Heart right ventricle (tissue), 16 donors: ENCODE measurements around the gene RRAD. TPM values are rescaled to one million over a fixed set of nuclear protein-coding genes. Genes with fewer than 3 reads are reported as not detected.

Experiments
- ATAC-seq, 8 donors: fragments of 200-7000 bp; cut with Tn5 transposase; one replicate each; pipeline ENCODE4 v1.9.1; 2020; ENCODE audit warnings: mild to moderate bottlenecking in 8 of 8, moderate library complexity in 8 of 8, moderate number of reproducible peaks in 1 of 8
- DNase-seq, 2 donors: peaks; one replicate each; pipeline ENCODE4 v3.0.0-alpha.2; 2020
- H3K27ac ChIP-seq, 10 donors: fragments of 200-600 bp; sonication (generic) in 2 of 10; one replicate each; pipeline versions ENCODE4 v1.5.0 to v1.8.0; 2020 to 2022; ENCODE audit warnings: mild to moderate bottlenecking in 3 of 10
- H3K27me3 ChIP-seq, 7 donors: fragments of 200-600 bp; one replicate each; pipeline ENCODE4 v1.8.0; 2021 to 2022; ENCODE audit warnings: mild to moderate bottlenecking in 2 of 7
- H3K36me3 ChIP-seq, 9 donors: fragments of 200-600 bp; sonication (generic) in 1 of 9; one replicate each; pipeline versions ENCODE4 v1.5.0 to v1.8.0; 2020 to 2022; ENCODE audit warnings: mild to moderate bottlenecking in 2 of 9
- H3K4me1 ChIP-seq, 9 donors: fragments of 200-600 bp; sonication (generic) in 1 of 9; one replicate each; pipeline versions ENCODE4 v1.5.0 to v1.8.0; 2020 to 2022; ENCODE audit warnings: mild to moderate bottlenecking in 4 of 9
- H3K4me3 ChIP-seq, 10 donors: fragments of 200-600 bp; sonication (generic) in 2 of 10; one replicate each; pipeline versions ENCODE4 v1.5.0 to v1.8.0; 2020 to 2022; ENCODE audit warnings: mild to moderate bottlenecking in 7 of 10, moderate library complexity in 2 of 10
- H3K9me3 ChIP-seq, 11 donors: fragments of 200-600 bp in 10 of 11; sonication (generic) in 2 of 11; one replicate each; pipeline versions ENCODE4 v1.5.0 to v1.8.0; 2013 to 2022; ENCODE audit warnings: mild to moderate bottlenecking in 2 of 11, control low read depth in 1 of 11, moderate library complexity in 1 of 11
- CTCF ChIP-seq, 9 donors: fragments of 200-600 bp; sonication (generic) in 2 of 9; IDR thresholded peaks; one replicate each; pipeline versions ENCODE4 v1.5.0 to v1.8.0; 2021 to 2022; ENCODE audit warnings: antibody characterized with exemption in 9 of 9, mild to moderate bottlenecking in 5 of 9, moderate library complexity in 1 of 9
- WGBS, 2 donors: extraction: QIAGEN DNeasy Blood & Tissue Kit; methylation state at CpG; one replicate each; pipeline ENCODE4 v1.1.7; 2013; ENCODE audit warnings: inconsistent platforms in 1 of 2; 5-methylcytosine and 5-hydroxymethylcytosine counted together
- intact Hi-C, 10 donors: fragments of 100-400 bp; cut with DNase I; formaldehyde crosslinking; loops; one replicate each; pipeline versions ENCODE4 v1.11.1 to v1.14.2; 2022
- polyA plus RNA-seq, 2 donors: library from polyadenylated mRNA; stranded (reverse); fragments of 200-250 nt; gene quantifications; one replicate each; pipeline ENCODE4 v1.2.3, GENCODE V29; 2013
- total RNA-seq, 10 donors: library from RNA; stranded (reverse); fragmentation: NEBNext Ultra II Directional in 3 of 10; extraction: Animal tissue kit (Norgen Biotek cat#: 25700) in 3 of 10; gene quantifications; one replicate each; pipeline versions ENCODE4 v1.2.1 to v1.2.4, GENCODE V29; 2021 to 2023
- donor health status: Arrhythmogenic right ventricular cardiomyopathy.
- donor health status: ischemic (EF 13 %, LVEDD 7.1; RV severe dilation, severe dysfunction).
- donor health status: healthy with polysubstance abuse.
- donor health status: DM: no; HTN: yes; CAD: no.
- donor health status: DM: no; HTN: no; CAD: no.
- donor health status: ischemic (EF 25% LVEDD 6.9; RV normal size, moderate dysfunction).
- donor health status: ischemic (EF 25% LVEDD 5.7; RV mildly dilated, moderate dysfunction).
- donor health status: healthy.
- donor health status: DM: yes; HTN: yes; CAD: no.
- donor health status: Ischemic cardiomyopathy.
- donor health status: ischemic (EF 35%, LVEDD 5.7; RV mildly dilated, moderate dysfunction).
- donor health status: nonischemic (EF 11% LVEDD 7.7; RV severe dilation, severe dysfunction).
- donor health status: DM: yes; HTN: yes; CAD: no.
- donor health status: PGD.
- donor health status: ischemic (EF 29% LVEDD 5.4; RV normal size, mild dysfunction).
- donor health status: nonischemic (EF 23%, LVEDD 6.1; RV moderate dilation, normal function).

The RRAD gene
- total and polyA plus RNA-seq, 12 donors: 48.4 to 1,227 (median 122) TPM

GRCh38 chr16:66905633-66906539, 19.4 kb downstream of the RRAD start:
- Histone ChIP-seq H3K9me3 (no peaks in the 10 kb centered on the region), H3K36me3 (no peaks in the 10 kb centered on the region), H3K4me1 (peaks cover 17 to 78% (median 44%) of the 10 kb centered on the region in 9 donors), H3K27me3 (no peaks in the 10 kb centered on the region), H3K4me3 (peak overlapping the region in 4 of 10 donors; percentile 32 to 49 (median 42)), H3K27ac (peak overlapping the region; percentile 76 to 99 (median 95))
- intact Hi-C loops: loop anchor here in 2 of 10 donors (1.0 kb wide), 2 partner anchors 15 to 19 kb away; partner anchors contain the start of gene RRAD (in 1 of the 2)
- no peak for TF ChIP-seq CTCF (IDR thresholded peaks at IDR 0.05)
- 55 to 62% methylated on average over 11 of the region's 11 CpGs for WGBS, 2 donors
- peak; percentile 62 to 88 for DNase-seq
- ATAC-seq: peak; percentile 1 to 51 (median 32)

- no peaks in the 10 kb centered on the region for H3K27me3 ChIP-seq
- WGBS, 2 donors: 33 to 35% methylated on average over 16 of the region's 16 CpGs
- H3K9me3 ChIP-seq: no peaks in the 10 kb centered on the region
- H3K27ac ChIP-seq: peak overlapping the region; percentile 76 to 99 (median 95)
- no peaks in the 10 kb centered on the region for H3K36me3 ChIP-seq
- intact Hi-C loops: loop anchor here in 1 of 10 donors (1.0 kb wide), 1 partner anchor 20 kb away; the partner anchor contains the start of gene RRAD
- TF ChIP-seq CTCF (IDR thresholded peaks at IDR 0.05): no peak
- peak in 1 of 2 donors; percentile 57 for DNase-seq
- peak overlapping the region in 9 of 10 donors; percentile 16 to 49 (median 44) for H3K4me3 ChIP-seq
- H3K4me1 ChIP-seq: peaks cover 24 to 81% (median 53%) of the 10 kb centered on the region in 9 donors
- ATAC-seq: peak in 7 of 8 donors; percentile 5 to 43 (median 34)
Measured at GRCh38 chr16:66904846-66905632, 20.3 kb downstream of the RRAD start.

GRCh38 chr16:66904428-66904845, 20.9 kb downstream of the RRAD start:
- WGBS, 2 donors: 56 to 61% methylated on average over 13 of the region's 13 CpGs
- H3K4me1 ChIP-seq: peaks cover 30 to 86% (median 59%) of the 10 kb centered on the region in 9 donors
- DNase-seq (no peak), ATAC-seq (no peak)
- H3K9me3 ChIP-seq: no peaks in the 10 kb centered on the region
- H3K36me3 ChIP-seq: no peaks in the 10 kb centered on the region
- TF ChIP-seq CTCF (IDR thresholded peaks at IDR 0.05): no peak
- peak overlapping the region; percentile 76 to 99 (median 95) for H3K27ac ChIP-seq
- intact Hi-C loops: no loop called here
- no peaks in the 10 kb centered on the region for H3K27me3 ChIP-seq
- peak overlapping the region in 9 of 10 donors; percentile 16 to 49 (median 44) for H3K4me3 ChIP-seq
